Activated CD4-positive, alpha-beta T cell treated with anti-CD3 and anti-CD28 coated beads for 36 hours (primary cell): Measurements from ENCODE around the gene ROR2. TPM values are rescaled to one million over a fixed set of nuclear protein-coding genes. Genes with fewer than 3 reads are reported as not detected.

Source experiments
- ATAC-seq: fragments of 200-7000 bp; cut with Tn5 transposase; one replicate; pipeline ENCODE4 v1.10.0; 2021; ENCODE audit warnings: mild to moderate bottlenecking, moderate library complexity
- CTCF ChIA-PET: fragments of 350-600 bp; sonication (Branson Sonifier 250); formaldehyde crosslinking; loops from one replicate; lab custom pipeline; 2021; ENCODE audit warnings: antibody characterized with exemption; lab: Charles Lee
- POLR2A ChIA-PET: fragments of 350-600 bp; sonication (Branson Sonifier 250); formaldehyde crosslinking; loops from one replicate; lab custom pipeline; 2021; ENCODE audit warnings: antibody characterized with exemption, inconsistent platforms; lab: Charles Lee
- DNase-seq: peaks from one replicate; pipeline ENCODE4 v3.0.0-alpha.2; 2020
- H3K27ac Mint-ChIP-seq: one replicate; pipeline ENCODE4 v1.8.0; 2021; ENCODE audit warnings: mixed read lengths
- H3K27me3 Mint-ChIP-seq: one replicate; pipeline ENCODE4 v1.8.0; 2021; ENCODE audit warnings: mixed read lengths
- H3K36me3 Mint-ChIP-seq: one replicate; pipeline ENCODE4 v1.8.0; 2021; ENCODE audit warnings: low read depth, mixed read lengths
- H3K4me1 Mint-ChIP-seq: one replicate; pipeline ENCODE4 v1.8.0; 2021; ENCODE audit warnings: mixed read lengths
- H3K4me3 Mint-ChIP-seq: one replicate; pipeline ENCODE4 v1.8.0; 2021; ENCODE audit warnings: mild to moderate bottlenecking, moderate library complexity, mixed read lengths
- H3K9me3 Mint-ChIP-seq: one replicate; pipeline ENCODE4 v1.8.0; 2021; ENCODE audit warnings: low read depth, mixed read lengths
- intact Hi-C, 2 experiments: fragments of 100-400 bp; cut with DNase I in 1 of 2; cut with micrococcal nuclease in 1 of 2; formaldehyde crosslinking; loops; one replicate each; pipeline versions ENCODE4 v1.14.2 to v1.15.1; 2022 to 2024; cut with DNase I, micrococcal nuclease
- total RNA-seq, 2 experiments: library from RNA; stranded (reverse); gene quantifications; one replicate each; pipeline ENCODE4 v1.2.3, GENCODE V29; 2021

ROR2 gene
- total RNA-seq, 2 experiments from 2014 or later, result not detected

DNA sequence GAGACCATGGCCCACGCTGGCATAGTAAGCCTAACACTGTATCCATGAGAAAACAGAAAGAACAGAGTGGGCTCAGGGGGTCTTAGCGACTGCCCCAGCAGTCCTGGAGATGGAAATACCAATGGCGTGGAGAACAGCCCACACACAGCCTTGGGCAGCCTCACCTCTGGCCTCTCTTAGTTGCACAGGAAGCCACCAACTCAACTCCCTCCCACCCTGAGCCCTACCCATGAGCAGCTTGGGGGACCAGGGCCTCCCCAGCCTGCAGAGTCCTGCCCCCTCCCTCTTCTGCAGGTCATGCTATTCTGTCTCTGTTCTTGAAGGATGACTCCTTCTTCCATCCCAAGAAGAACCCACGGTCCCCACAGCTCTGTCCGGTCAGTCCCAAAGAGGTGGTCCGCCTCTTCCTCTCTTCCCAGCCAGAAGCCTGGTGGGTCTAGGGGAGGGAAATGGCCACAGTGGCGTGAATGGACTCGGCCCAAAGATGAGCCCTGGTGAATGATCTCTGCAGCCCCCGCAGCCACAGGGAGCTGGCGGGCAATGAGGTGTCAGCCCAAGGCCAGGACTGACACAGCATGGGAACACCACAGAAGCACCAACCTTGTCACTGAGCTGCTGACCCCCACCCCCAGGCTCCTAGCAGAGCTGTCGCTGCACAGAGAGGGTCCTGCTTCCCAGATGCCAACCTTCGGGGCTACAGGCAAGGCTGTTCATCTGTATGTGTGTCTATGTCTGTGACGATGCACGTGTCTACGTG lies 131.2 kb downstream of the ROR2 start:
- ChIA-PET CTCF (interaction anchor here (0.6 kb wide), 1 partner anchor 124 kb away, joined by 3 read pairs; no protein-coding TSS in a partner anchor), POLR2A (no interaction called here)
- ATAC-seq, result no peak
- H3K27me3 Mint-ChIP-seq, result peaks cover 6% of the 10 kb centered on the region
- H3K9me3 Mint-ChIP-seq, result no peaks in the 10 kb centered on the region
- intact Hi-C loops, result no loop called here
- no peaks in the 10 kb centered on the region for H3K36me3 Mint-ChIP-seq
- H3K4me1 Mint-ChIP-seq, result no peaks in the 10 kb centered on the region
- no peak for DNase-seq
- no peak overlapping the region for H3K27ac Mint-ChIP-seq
- H3K4me3 Mint-ChIP-seq, result no peak overlapping the region

DNA sequence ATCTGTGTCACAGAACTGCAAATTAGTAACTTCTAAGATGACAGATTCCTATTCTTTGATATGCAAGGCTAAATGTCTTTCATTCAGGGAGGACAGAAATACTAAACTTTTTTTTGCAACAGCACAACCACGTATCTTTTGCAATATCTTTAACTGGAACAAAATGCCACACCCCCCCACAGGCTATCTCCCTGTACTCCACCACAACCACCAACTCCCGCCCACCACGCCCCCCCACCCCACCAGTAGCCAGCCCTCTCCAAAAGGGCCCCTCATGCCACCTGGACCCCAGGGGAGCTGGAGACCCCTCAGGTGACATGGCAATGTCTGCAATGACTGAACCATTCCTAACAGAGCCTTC lies 131.8 kb downstream of the ROR2 start:
- POLR2A ChIA-PET, result no interaction called here
- no peaks in the 10 kb centered on the region for H3K36me3 Mint-ChIP-seq
- H3K27ac Mint-ChIP-seq, result no peak overlapping the region
- H3K9me3 Mint-ChIP-seq, result no peaks in the 10 kb centered on the region
- peaks cover 6% of the 10 kb centered on the region for H3K27me3 Mint-ChIP-seq
- intact Hi-C loops, result no loop called here
- no peaks in the 10 kb centered on the region for H3K4me1 Mint-ChIP-seq
- CTCF ChIA-PET, result no interaction called here
- no peak for DNase-seq
- H3K4me3 Mint-ChIP-seq, result no peak overlapping the region
- no peak for ATAC-seq

DNA sequence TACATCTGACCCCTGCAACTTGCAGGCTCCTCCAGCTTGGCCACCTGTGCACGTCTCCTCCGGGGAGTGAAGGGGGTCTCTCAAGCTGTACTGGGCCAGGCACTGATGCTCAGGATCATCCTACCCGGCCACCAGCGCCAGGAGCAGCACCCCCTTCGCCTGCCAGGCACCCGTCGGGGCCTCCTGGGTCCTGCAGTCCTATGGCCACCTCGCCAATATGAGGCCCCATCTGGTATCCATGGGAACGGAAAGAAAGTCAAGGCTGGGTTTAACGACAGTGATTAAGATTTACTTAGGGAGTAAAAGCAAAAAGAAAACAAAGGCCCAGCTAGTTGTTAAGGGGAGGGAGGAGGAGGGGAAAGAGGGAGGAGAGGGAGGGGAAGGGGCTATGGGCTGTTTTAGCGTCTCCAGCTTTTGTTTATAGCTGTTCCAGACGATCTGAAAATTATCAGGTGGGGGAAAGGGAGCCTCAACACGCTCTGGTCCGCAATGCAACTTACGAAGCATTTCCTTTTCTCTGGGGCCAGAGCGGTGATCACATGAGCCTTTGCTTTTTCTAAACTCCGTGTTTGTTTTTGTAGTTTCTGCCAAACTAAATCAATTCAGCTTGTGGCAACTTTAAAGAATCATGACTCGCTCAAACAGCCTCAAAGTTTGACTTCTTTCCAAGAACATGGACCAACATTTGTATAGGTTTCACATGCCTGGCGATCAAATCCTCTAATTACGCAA lies 132.4 kb downstream of the ROR2 start:
- no peak overlapping the region for H3K27ac Mint-ChIP-seq
- ChIA-PET CTCF (no interaction called here), POLR2A (no interaction called here)
- no peaks in the 10 kb centered on the region for H3K9me3 Mint-ChIP-seq
- H3K4me1 Mint-ChIP-seq, result no peaks in the 10 kb centered on the region
- no peak for DNase-seq
- intact Hi-C loops, result no loop called here
- no peaks in the 10 kb centered on the region for H3K36me3 Mint-ChIP-seq
- peaks cover 6% of the 10 kb centered on the region for H3K27me3 Mint-ChIP-seq
- no peak for ATAC-seq
- H3K4me3 Mint-ChIP-seq, result no peak overlapping the region

DNA sequence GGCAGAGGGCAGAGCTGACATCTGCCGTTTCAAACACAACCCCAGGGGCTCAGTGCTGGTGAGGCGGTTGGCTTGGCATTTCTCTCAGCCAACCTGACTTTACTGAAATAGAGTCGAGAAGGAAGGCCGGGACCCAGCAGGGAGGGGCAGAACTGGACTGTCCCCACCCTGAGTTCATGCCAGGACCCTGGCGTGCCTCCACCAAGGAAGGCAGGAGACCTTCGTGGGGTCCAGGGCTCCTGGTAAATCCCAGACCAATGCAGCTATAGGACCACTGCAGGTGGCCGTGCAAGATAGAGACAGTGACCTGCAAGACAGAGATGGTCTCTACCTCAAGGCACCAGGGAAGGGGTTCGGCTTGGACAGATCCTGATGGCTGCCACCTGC lies 132.9 kb downstream of the ROR2 start:
- no peak overlapping the region for H3K4me3 Mint-ChIP-seq
- DNase-seq (no peak), ATAC-seq (no peak)
- no peaks in the 10 kb centered on the region for H3K36me3 Mint-ChIP-seq
- H3K9me3 Mint-ChIP-seq, result no peaks in the 10 kb centered on the region
- H3K27me3 Mint-ChIP-seq, result peaks cover 6% of the 10 kb centered on the region
- intact Hi-C loops, result no loop called here
- POLR2A ChIA-PET, result no interaction called here
- no peaks in the 10 kb centered on the region for H3K4me1 Mint-ChIP-seq
- H3K27ac Mint-ChIP-seq, result no peak overlapping the region
- CTCF ChIA-PET, result no interaction called here

DNA sequence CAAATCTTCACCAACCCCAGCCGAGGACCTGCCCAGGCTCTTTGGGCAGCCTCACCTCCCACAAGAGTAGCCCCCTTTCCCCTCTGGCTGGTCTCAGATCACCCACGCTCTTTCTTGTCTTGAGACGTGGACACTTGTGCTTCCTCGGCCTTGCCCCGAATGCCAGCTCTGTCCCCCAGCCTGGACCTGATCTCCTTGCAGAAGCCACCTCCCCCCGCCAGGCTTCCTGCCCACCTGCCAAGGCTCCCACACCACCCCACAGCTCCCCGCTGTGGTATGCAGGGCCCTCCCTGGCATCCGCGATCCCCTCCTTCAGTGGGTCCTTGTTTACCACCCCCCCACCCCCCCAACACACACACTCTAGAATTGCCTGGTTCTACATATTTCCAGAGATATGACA lies 133.7 kb downstream of the ROR2 start:
- H3K27me3 Mint-ChIP-seq, result peaks cover 2% of the 10 kb centered on the region
- no peaks in the 10 kb centered on the region for H3K4me1 Mint-ChIP-seq
- POLR2A ChIA-PET, result no interaction called here
- H3K27ac Mint-ChIP-seq, result no peak overlapping the region
- CTCF ChIA-PET, result no interaction called here
- intact Hi-C loops, result no loop called here
- no peak overlapping the region for H3K4me3 Mint-ChIP-seq
- ATAC-seq (no peak), DNase-seq (no peak)
- no peaks in the 10 kb centered on the region for H3K36me3 Mint-ChIP-seq
- no peaks in the 10 kb centered on the region for H3K9me3 Mint-ChIP-seq

DNA sequence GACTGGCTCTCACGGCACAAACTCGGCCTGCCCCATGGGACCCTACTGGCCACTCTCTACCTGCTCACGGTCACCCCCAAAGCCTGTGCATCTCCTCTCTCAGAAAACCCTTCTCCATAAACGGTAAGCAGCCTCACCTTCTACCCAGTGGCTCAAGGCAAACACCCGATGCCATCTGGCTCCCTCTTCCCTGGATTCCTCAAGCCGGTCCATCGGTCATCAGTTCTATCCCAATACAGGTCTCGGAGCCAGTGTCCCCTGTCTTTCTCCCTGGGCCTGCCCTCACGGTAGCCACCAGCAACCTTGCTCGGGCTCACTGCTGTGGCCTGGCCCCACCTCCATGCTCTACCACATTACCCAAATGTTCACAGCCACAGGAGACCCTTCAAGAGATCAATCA lies 134.1 kb downstream of the ROR2 start:
- H3K27me3 Mint-ChIP-seq, result no peaks in the 10 kb centered on the region
- H3K36me3 Mint-ChIP-seq, result no peaks in the 10 kb centered on the region
- no peaks in the 10 kb centered on the region for H3K4me1 Mint-ChIP-seq
- H3K27ac Mint-ChIP-seq, result no peak overlapping the region
- ChIA-PET CTCF (no interaction called here), POLR2A (no interaction called here)
- H3K9me3 Mint-ChIP-seq, result no peaks in the 10 kb centered on the region
- H3K4me3 Mint-ChIP-seq, result no peak overlapping the region
- no peak for DNase-seq
- intact Hi-C loops, result no loop called here
- ATAC-seq, result no peak

DNA sequence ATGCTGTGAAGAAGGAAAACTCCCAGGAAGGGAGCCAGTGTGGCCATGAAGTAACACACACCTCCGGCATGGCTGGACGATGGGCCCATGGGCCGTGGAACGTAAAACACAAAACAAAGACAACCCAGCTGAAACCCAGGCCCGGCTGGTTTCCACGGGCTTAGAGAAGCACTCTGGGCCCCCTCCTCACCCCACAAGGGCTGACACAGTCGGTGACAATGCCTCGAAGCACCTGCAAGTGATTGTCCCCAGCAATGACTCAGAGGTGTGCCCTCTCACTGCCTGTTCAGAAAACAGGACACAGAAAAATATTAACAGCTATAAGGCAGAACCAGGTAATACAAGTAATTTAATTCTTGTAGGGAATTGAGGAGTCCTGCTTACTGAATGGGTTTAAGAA lies 135.3 kb downstream of the ROR2 start:
- no peaks in the 10 kb centered on the region for H3K27me3 Mint-ChIP-seq
- no peak for ATAC-seq
- POLR2A ChIA-PET, result no interaction called here
- no peak for DNase-seq
- no peak overlapping the region for H3K4me3 Mint-ChIP-seq
- intact Hi-C loops, result no loop called here
- H3K27ac Mint-ChIP-seq, result no peak overlapping the region
- H3K4me1 Mint-ChIP-seq, result no peaks in the 10 kb centered on the region
- no peaks in the 10 kb centered on the region for H3K36me3 Mint-ChIP-seq
- CTCF ChIA-PET, result no interaction called here
- no peaks in the 10 kb centered on the region for H3K9me3 Mint-ChIP-seq

DNA sequence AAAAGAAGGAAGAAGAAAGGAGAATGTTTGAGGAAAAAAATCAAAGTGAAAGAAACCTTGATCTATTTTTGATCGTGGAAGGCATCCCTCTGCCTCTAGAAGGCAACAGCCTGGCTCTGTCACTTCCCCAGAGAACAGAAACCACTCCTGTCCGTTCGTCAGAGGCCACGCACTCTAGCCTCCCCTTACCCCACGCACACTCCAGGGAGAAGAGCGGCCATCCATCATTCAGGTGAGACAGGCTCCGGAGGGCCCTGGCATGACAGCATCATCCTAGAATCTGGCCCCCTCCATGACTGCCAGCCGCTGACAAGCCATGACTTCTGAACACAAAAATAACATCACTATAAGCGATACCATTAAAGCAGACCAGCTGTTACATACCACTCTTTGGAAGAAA lies 135.8 kb downstream of the ROR2 start:
- no peak for ATAC-seq
- ChIA-PET CTCF (no interaction called here), POLR2A (no interaction called here)
- intact Hi-C loops, result no loop called here
- Mint-ChIP-seq H3K36me3 (no peaks in the 10 kb centered on the region), H3K4me1 (no peaks in the 10 kb centered on the region), H3K27me3 (no peaks in the 10 kb centered on the region), H3K4me3 (no peak overlapping the region), H3K27ac (no peak overlapping the region), H3K9me3 (no peaks in the 10 kb centered on the region)
- no peak for DNase-seq

DNA sequence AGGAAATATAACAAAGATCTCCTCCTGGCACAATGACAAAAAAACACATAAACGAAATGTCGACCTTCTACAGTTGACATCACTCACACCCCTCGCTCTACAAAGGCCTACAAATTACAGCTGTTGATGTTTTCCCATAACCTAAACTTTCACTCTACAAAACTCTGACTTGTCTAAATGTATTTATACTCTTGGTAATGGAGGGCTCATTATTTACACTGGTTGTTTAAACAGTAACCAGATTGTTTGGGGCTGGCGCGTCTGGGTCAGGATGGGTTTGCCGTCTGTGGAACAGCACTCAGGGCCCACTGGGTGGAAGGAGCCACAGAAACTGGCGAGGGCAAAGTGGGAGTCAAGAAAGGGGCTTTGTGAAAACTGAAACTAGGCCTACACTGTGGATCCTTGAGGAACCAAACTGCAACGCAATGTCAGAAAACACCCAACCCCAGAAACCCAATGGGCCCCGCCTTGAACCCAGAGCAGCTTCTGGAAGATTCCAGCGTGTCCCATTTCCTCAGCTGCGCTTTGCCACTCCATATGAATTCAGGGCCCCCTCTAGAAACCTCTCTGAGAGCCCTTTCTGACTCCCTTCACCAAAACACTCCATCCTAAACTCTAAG lies 136.7 kb downstream of the ROR2 start:
- Mint-ChIP-seq H3K27me3 (no peaks in the 10 kb centered on the region), H3K4me3 (no peak overlapping the region), H3K27ac (no peak overlapping the region), H3K9me3 (no peaks in the 10 kb centered on the region), H3K36me3 (no peaks in the 10 kb centered on the region), H3K4me1 (no peaks in the 10 kb centered on the region)
- intact Hi-C loops, result no loop called here
- ATAC-seq (no peak), DNase-seq (no peak)
- ChIA-PET CTCF (no interaction called here), POLR2A (no interaction called here)

DNA sequence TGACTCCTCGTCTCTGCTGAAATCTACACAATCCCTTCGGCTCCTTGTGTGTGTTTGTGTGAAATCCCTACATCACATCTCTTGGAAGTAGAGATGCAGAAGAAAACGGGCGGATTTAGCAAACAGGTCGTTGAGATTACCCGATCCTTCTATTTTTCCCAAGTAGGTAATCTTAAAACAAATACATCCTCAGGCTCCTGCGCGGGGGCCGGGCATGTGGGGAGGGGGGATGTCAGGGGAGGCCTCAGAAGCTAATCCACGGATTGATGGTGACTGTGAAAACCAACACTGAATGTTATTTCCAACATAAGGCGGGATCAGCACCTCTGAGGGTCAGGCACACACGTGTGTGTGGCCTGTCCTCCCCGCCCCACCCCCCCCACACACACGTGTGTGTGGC lies 137.8 kb downstream of the ROR2 start:
- no peaks in the 10 kb centered on the region for H3K36me3 Mint-ChIP-seq
- no peaks in the 10 kb centered on the region for H3K27me3 Mint-ChIP-seq
- intact Hi-C loops, result no loop called here
- no peaks in the 10 kb centered on the region for H3K9me3 Mint-ChIP-seq
- DNase-seq (no peak), ATAC-seq (no peak)
- POLR2A ChIA-PET, result no interaction called here
- CTCF ChIA-PET, result no interaction called here
- H3K4me3 Mint-ChIP-seq, result no peak overlapping the region
- no peak overlapping the region for H3K27ac Mint-ChIP-seq
- no peaks in the 10 kb centered on the region for H3K4me1 Mint-ChIP-seq

DNA sequence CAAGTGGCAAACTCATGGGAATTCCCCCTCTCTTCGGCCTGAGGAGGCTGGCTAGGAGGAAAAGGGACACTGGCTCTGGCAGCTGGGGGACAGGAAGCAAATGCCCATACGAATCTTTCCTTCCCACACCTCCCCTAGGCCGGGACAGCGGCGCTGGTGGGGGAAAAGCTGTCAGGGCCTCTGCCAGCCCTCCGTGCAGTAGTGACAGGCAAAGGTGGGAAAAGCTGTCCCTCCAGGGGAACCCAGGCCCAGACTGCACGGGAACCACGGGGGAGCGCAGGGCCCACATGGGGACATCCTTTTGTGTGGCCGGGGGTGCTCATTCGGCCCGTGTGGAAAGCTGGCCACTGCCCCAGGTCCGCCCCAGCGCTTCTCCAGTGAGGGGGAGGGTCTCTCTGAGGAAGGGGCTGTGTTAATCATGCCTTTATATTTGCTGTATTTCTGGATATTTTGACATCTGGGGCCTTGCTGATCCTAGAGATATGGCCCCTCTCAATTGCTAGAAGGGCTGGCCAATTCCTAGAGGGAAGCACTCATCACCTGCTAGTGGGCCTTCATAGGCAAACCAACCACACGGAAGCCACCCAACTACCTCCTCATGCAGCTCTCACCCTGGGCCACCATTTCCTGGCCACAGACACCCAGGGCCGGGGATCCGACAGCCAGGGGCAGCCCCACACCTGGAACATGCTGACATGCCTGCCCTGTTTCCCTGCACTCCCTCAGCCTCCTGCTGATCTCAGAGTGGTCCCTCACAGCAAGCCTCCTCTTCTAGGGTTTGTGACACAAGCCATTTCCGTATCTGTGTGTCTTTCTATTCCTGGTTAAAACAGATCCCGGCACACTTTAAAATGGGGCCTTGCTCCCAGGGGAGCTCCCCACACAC lies 138.8 kb downstream of the ROR2 start:
- Mint-ChIP-seq H3K27ac (no peak overlapping the region), H3K27me3 (no peaks in the 10 kb centered on the region), H3K9me3 (no peaks in the 10 kb centered on the region), H3K4me1 (no peaks in the 10 kb centered on the region), H3K36me3 (no peaks in the 10 kb centered on the region), H3K4me3 (no peak overlapping the region)
- POLR2A ChIA-PET, result interaction anchor here (0.6 kb wide), 1 partner anchor 1081 kb away, joined by 4 read pairs; no protein-coding TSS in a partner anchor
- CTCF ChIA-PET, result no interaction called here
- no peak for ATAC-seq
- intact Hi-C loops, result no loop called here
- no peak for DNase-seq
